Measurements from ENCODE around the gene ALMS1. TPM values are rescaled to one million over a fixed set of nuclear protein-coding genes. Genes with fewer than 3 reads are reported as not detected.

The ALMS1 gene
- total RNA-seq, 1 donor from 2014 or later, result 21.5 TPM

DNA sequence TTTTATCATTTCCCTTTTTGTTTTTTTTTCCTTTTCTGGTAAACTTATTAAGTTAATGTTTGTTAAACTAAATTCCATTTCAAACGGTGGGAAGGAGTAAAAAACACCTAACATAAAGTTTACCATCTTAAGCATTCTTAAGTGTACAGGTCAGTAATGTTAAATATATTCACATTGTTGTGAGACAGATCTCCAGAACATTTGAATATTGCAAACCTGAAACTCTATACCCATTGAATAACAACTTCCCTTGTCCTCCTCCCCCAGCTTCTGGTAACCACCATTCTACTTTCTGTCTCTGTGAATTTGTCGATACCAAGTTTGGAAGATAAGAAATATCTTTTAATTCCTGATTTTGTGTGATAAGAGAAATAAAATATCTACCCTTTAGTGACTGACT, 268.5 kb downstream of the ALMS1 start:
- TF ChIP-seq, protein P1, sequence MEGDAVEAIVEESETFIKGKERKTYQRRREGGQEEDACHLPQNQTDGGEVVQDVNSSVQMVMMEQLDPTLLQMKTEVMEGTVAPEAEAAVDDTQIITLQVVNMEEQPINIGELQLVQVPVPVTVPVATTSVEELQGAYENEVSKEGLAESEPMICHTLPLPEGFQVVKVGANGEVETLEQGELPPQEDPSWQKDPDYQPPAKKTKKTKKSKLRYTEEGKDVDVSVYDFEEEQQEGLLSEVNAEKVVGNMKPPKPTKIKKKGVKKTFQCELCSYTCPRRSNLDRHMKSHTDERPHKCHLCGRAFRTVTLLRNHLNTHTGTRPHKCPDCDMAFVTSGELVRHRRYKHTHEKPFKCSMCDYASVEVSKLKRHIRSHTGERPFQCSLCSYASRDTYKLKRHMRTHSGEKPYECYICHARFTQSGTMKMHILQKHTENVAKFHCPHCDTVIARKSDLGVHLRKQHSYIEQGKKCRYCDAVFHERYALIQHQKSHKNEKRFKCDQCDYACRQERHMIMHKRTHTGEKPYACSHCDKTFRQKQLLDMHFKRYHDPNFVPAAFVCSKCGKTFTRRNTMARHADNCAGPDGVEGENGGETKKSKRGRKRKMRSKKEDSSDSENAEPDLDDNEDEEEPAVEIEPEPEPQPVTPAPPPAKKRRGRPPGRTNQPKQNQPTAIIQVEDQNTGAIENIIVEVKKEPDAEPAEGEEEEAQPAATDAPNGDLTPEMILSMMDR (IDR thresholded peaks at IDR 0.05; ENCODE audit: unreplicated experiment), result no peak
- Mint-ChIP-seq H3K36me3 (ENCODE audit: low read depth, unreplicated experiment) (no peaks in the 10 kb centered on the region), H3K27me3 (ENCODE audit: unreplicated experiment) (peaks cover under 1% of the 10 kb centered on the region), H3K27ac (ENCODE audit: unreplicated experiment) (no peak overlapping the region), H3K9me3 (ENCODE audit: unreplicated experiment) (no peaks in the 10 kb centered on the region), H3K4me3 (ENCODE audit: unreplicated experiment) (no peak overlapping the region), H3K4me1 (ENCODE audit: unreplicated experiment) (no peaks in the 10 kb centered on the region)
- no peak for DNase-seq (ENCODE audit: low spot score)

Other genes with a start within 250 kb of the ALMS1 start
- gene NOTO, start 183.3 kb upstream of the ALMS1 start, total RNA-seq (ENCODE audit: unreplicated experiment), result not detected
- 17.0 TPM for gene SMYD5, start 171.6 kb upstream of the ALMS1 start, total RNA-seq (ENCODE audit: unreplicated experiment)
- 24.1 TPM for gene PRADC1, start 152.6 kb upstream of the ALMS1 start, total RNA-seq (ENCODE audit: unreplicated experiment)
- gene CCT7, start 151.5 kb upstream of the ALMS1 start, total RNA-seq (ENCODE audit: unreplicated experiment), result 183 TPM
- gene FBXO41, start 101.4 kb upstream of the ALMS1 start, total RNA-seq (ENCODE audit: unreplicated experiment), result 2.1 TPM
- gene EGR4, start 92.3 kb upstream of the ALMS1 start, total RNA-seq (ENCODE audit: unreplicated experiment), result 0.15 TPM

Measured in endothelial cell (in vitro differentiated cells).